Transverse colon (tissue), 4 donors: Measurements from ENCODE around the gene SH3TC2.

Experiments used
- EP300 ChIP-seq: sonication (generic); formaldehyde crosslinking; IDR thresholded peaks from one replicate; pipeline ENCODE4 v1.6.1; 2017; ENCODE audit warnings: antibody characterized with exemption, low read depth
- POLR2A ChIP-seq: fragments of 450-650 bp; IDR thresholded peaks from one replicate; pipeline ENCODE4 v1.6.1; 2016; ENCODE audit warnings: antibody characterized with exemption, mild to moderate bottlenecking, moderate library complexity
- POLR2AphosphoS5 ChIP-seq, 3 donors: sonication (generic); formaldehyde crosslinking; IDR thresholded peaks; one replicate each; pipeline ENCODE4 v1.6.1; 2016; ENCODE audit warnings: antibody characterized with exemption in 3 of 3
- TF ChIP-seq, protein P1 (sequence below), 5 experiments: fragments of 200-600 bp in 3 of 5; fragments of 450-650 bp in 2 of 5; sonication (generic) in 3 of 5; IDR thresholded peaks; 1 replicate in 2 of 5; 2 replicates in 3 of 5; pipeline ENCODE4 v1.5.1; 2016 to 2017; ENCODE audit warnings: antibody characterized with exemption in 5 of 5, inconsistent platforms in 3 of 5, mild to moderate bottlenecking in 2 of 5, moderate library complexity in 1 of 5

DNA sequence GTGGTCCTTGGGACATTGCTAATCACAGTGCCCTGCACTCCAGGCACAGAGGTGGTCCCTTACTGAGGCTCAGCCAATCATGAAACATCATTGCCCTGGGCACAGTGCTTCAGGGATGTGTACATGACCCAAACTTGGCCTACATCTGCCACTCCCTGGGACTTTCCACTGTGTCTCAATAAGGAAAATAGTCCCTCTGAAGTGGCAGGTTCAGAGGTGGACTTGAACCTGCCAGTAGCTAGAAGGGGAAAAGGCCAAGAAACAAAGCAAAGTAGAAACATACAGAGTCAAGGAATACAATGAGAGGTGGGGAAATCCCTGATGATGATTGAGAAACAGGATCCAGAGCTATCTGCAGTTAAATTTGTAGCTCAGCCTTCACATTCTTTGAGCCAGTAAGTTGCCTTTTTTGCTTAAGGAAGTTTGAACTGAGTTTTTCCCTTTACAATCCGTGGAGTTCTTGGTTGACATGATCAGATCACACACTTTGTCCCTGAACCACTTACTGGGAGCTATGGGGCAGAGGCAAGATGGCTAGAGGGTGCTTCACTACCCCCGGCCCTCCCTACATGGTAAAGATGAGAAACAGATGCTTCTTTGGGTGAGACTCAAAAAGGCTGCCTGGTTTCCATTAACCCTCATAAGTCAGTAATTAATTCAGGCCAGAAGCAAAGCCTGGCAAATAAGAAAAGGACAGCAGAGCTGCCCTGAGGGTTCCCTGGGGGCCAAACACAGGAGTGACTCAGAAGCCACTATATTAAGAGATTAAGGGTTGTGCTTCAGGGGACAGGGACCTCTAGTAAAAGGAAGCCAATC, 57.6 kb downstream of the SH3TC2 start:
- TF ChIP-seq, protein P1, sequence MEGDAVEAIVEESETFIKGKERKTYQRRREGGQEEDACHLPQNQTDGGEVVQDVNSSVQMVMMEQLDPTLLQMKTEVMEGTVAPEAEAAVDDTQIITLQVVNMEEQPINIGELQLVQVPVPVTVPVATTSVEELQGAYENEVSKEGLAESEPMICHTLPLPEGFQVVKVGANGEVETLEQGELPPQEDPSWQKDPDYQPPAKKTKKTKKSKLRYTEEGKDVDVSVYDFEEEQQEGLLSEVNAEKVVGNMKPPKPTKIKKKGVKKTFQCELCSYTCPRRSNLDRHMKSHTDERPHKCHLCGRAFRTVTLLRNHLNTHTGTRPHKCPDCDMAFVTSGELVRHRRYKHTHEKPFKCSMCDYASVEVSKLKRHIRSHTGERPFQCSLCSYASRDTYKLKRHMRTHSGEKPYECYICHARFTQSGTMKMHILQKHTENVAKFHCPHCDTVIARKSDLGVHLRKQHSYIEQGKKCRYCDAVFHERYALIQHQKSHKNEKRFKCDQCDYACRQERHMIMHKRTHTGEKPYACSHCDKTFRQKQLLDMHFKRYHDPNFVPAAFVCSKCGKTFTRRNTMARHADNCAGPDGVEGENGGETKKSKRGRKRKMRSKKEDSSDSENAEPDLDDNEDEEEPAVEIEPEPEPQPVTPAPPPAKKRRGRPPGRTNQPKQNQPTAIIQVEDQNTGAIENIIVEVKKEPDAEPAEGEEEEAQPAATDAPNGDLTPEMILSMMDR (IDR thresholded peaks at IDR 0.05): no peak
- TF ChIP-seq POLR2AphosphoS5 (IDR thresholded peaks at IDR 0.05) (peak in 1 of 3 donors; percentile 35), POLR2A (no peak), EP300 (no peak)
